OCI-LY3 (cell line): Measurements from ENCODE around the gene POLD4.

Experiments
- EZH2phosphoT487 ChIP-seq: fragments of 200-600 bp; shearing (Covaris generic); IDR thresholded peaks from 2 replicates; pipeline ENCODE4 v1.6.1; 2018; ENCODE audit warnings: antibody characterized with exemption, mixed run types, low read depth
- TF ChIP-seq, protein P1 (sequence below): fragments of 200-600, 300-600 bp; sonication (generic); IDR thresholded peaks from 2 replicates; pipeline ENCODE4 v1.5.1; 2014; ENCODE audit warnings: antibody characterized with exemption, low read length, low read depth

DNA sequence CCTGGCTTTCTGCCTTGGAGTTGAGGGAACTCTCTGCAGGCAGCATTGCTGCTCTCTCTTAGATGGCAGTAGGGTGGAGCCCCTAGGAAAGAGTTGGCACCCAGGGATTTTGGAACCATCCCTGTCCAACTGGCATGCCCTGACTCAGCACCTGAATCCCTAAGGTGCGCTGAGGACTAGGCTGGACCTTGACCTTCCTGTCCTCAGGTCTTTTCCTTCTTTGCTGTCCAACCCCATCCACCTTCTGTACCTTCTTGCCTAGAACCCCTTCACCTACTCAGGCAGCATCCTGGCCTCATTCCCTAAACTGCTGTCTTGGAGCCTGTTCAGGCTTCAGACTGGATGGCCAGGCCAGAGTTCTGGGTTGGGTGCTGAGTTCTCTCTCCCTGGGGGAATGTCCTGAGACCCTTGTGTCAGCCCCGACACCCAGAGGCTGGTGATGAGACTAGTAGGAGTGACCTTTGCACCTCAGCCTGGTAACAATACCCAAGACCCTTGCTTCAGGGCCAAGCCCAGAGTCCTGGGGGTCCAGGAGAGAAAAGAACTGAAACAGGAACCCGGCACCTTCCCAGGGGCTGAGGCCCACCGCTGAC, 2.5 kb upstream of the POLD4 start:
- TF ChIP-seq, protein P1, sequence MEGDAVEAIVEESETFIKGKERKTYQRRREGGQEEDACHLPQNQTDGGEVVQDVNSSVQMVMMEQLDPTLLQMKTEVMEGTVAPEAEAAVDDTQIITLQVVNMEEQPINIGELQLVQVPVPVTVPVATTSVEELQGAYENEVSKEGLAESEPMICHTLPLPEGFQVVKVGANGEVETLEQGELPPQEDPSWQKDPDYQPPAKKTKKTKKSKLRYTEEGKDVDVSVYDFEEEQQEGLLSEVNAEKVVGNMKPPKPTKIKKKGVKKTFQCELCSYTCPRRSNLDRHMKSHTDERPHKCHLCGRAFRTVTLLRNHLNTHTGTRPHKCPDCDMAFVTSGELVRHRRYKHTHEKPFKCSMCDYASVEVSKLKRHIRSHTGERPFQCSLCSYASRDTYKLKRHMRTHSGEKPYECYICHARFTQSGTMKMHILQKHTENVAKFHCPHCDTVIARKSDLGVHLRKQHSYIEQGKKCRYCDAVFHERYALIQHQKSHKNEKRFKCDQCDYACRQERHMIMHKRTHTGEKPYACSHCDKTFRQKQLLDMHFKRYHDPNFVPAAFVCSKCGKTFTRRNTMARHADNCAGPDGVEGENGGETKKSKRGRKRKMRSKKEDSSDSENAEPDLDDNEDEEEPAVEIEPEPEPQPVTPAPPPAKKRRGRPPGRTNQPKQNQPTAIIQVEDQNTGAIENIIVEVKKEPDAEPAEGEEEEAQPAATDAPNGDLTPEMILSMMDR: no peak
- no peak for TF ChIP-seq EZH2phosphoT487
